NT2/D1 (cell line): Measurements from ENCODE around the gene RPS24.

Source experiments
- DNase-seq: peaks from one replicate; pipeline ENCODE4 v3.0.0-alpha.2; 2011; ENCODE audit warnings: low read depth, low spot score
- H3K27me3 ChIP-seq: 2 replicates; pipeline ENCODE4 v1.6.0; 2011; ENCODE audit warnings: mild to moderate bottlenecking; ENCODE audit not compliant: insufficient read length, insufficient read depth
- H3K36me3 ChIP-seq: 2 replicates; pipeline ENCODE4 v1.6.1; 2011; ENCODE audit warnings: mild to moderate bottlenecking, low read length, mixed read lengths; ENCODE audit not compliant: insufficient read depth, insufficient read length
- H3K4me1 ChIP-seq: 2 replicates; pipeline ENCODE4 v1.5.1; 2011; ENCODE audit not compliant: insufficient read depth, insufficient read length
- H3K4me3 ChIP-seq: 2 replicates; pipeline ENCODE4 v1.5.1; 2011; ENCODE audit warnings: low read depth; ENCODE audit not compliant: insufficient read length
- H3K9ac ChIP-seq: 2 replicates; pipeline ENCODE4 v1.6.0; 2011; ENCODE audit warnings: low read depth; ENCODE audit not compliant: insufficient read length
- H3K9me3 ChIP-seq: 2 replicates; pipeline ENCODE4 v1.5.1; 2011; ENCODE audit warnings: mild to moderate bottlenecking, low read length; ENCODE audit not compliant: insufficient read depth
- SUZ12 ChIP-seq: IDR thresholded peaks from 2 replicates; pipeline ENCODE4 v1.6.1; 2011; ENCODE audit not compliant: insufficient read length, insufficient read depth; ENCODE audit errors: extremely low read depth
- YY1 ChIP-seq: IDR thresholded peaks from 2 replicates; pipeline ENCODE4 v1.6.1; 2011; ENCODE audit not compliant: insufficient read length, insufficient read depth
- ZNF274 ChIP-seq: IDR thresholded peaks from 2 replicates; pipeline ENCODE4 v1.6.1; 2011; ENCODE audit warnings: mild to moderate bottlenecking, low read depth, low read length

RPS24 gene

GRCh38 chr10:78028438-78029268 is 5.0 kb upstream of the RPS24 start:
- H3K36me3 ChIP-seq: peaks cover 42% of the 10 kb centered on the region
- no peak for DNase-seq
- H3K9me3 ChIP-seq: no peaks in the 10 kb centered on the region
- peaks cover 2% of the 10 kb centered on the region for H3K4me1 ChIP-seq
- peak overlapping the region; percentile 88 for H3K9ac ChIP-seq
- H3K4me3 ChIP-seq: peak overlapping the region; percentile 89
- no peaks in the 10 kb centered on the region for H3K27me3 ChIP-seq
- TF ChIP-seq ZNF274 (no peak), YY1 (no peak), SUZ12 (no peak)

GRCh38 chr10:78029269-78030226 is 4.1 kb upstream of the RPS24 start, which contains the start of gene POLR3A:
Gene POLR3A, minus strand, starts transcription at chr10:78029515. Its CDS starts 108 bp downstream, at chr10:78029407.
- TF ChIP-seq ZNF274 (no peak), SUZ12 (no peak), YY1 (no peak)
- H3K9me3 ChIP-seq: no peaks in the 10 kb centered on the region
- peaks cover 2% of the 10 kb centered on the region for H3K4me1 ChIP-seq
- peak; percentile 85 for DNase-seq
- peaks cover 38% of the 10 kb centered on the region for H3K36me3 ChIP-seq
- H3K9ac ChIP-seq: peak within 1 kb of the TSS; percentile 88
- H3K4me3 ChIP-seq: peak within 1 kb of the TSS; percentile 89
- no peaks in the 10 kb centered on the region for H3K27me3 ChIP-seq

DNA sequence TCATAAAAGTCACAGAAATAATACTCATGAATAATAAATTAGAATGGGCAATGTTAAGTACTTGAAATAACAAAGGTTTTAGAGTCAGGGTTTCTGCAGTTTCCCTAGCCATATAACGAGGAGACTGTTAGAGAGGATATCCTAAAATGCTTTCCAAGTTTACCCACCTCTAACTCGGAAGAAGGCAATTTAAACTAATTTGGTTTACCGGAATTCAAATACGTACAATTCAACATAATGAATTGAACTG is 351 bp upstream of the RPS24 start:
- no peak for TF ChIP-seq SUZ12
- no peak for TF ChIP-seq ZNF274
- TF ChIP-seq YY1: no peak
- H3K4me1 ChIP-seq: peaks cover 8% of the 10 kb centered on the region
- no peak for DNase-seq
- H3K27me3 ChIP-seq: no peaks in the 10 kb centered on the region
- H3K4me3 ChIP-seq: peak overlapping the region; percentile 94
- H3K9me3 ChIP-seq: no peaks in the 10 kb centered on the region
- H3K36me3 ChIP-seq: peaks cover 43% of the 10 kb centered on the region
- H3K9ac ChIP-seq: no peak overlapping the region

DNA sequence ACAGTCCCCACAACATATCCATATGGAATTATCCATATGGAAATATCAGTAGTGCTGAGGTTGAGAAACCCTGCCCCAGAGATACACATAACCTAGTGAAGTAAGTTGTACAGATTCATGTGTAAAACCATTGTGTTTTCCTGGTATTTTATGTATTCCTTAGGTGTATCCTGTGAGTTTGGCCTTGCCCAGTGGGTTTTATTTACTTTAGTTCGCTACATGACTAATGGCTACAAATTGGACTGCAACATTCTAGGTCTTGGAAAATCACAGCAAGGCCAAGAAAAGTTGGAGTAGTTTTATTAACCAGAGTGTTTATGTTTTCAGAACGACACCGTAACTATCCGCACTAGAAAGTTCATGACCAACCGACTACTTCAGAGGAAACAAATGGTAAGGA is 1.4 kb downstream of the RPS24 start:
- peak overlapping the region; percentile 96 for H3K9ac ChIP-seq
- H3K9me3 ChIP-seq: no peaks in the 10 kb centered on the region
- H3K4me1 ChIP-seq: peaks cover 10% of the 10 kb centered on the region
- no peak for DNase-seq
- H3K27me3 ChIP-seq: no peaks in the 10 kb centered on the region
- H3K36me3 ChIP-seq: peaks cover 60% of the 10 kb centered on the region
- TF ChIP-seq YY1 (no peak), SUZ12 (no peak), ZNF274 (no peak)
- peak overlapping the region; percentile 94 for H3K4me3 ChIP-seq

DNA sequence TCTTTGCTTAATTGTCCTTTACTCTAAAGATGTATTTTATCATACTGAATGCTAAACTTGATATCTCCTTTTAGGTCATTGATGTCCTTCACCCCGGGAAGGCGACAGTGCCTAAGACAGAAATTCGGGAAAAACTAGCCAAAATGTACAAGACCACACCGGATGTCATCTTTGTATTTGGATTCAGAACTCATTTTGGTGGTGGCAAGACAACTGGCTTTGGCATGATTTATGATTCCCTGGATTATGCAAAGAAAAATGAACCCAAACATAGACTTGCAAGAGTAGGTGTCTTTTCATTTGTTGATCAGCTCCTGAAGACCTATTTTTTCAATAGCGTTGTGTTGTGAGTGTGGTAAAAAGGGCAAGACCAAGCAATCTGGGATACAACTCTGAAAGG is 1.8 kb downstream of the RPS24 start:
- H3K4me1 ChIP-seq: peaks cover 10% of the 10 kb centered on the region
- H3K9me3 ChIP-seq: no peaks in the 10 kb centered on the region
- no peaks in the 10 kb centered on the region for H3K27me3 ChIP-seq
- H3K9ac ChIP-seq: peak overlapping the region; percentile 96
- peak overlapping the region; percentile 94 for H3K4me3 ChIP-seq
- TF ChIP-seq ZNF274 (no peak), YY1 (no peak), SUZ12 (no peak)
- H3K36me3 ChIP-seq: peaks cover 64% of the 10 kb centered on the region
- no peak for DNase-seq

- Histone ChIP-seq H3K9ac (peak overlapping the region; percentile 96), H3K4me1 (peaks cover 11% of the 10 kb centered on the region), H3K27me3 (no peaks in the 10 kb centered on the region), H3K36me3 (peaks cover 70% of the 10 kb centered on the region), H3K4me3 (peak overlapping the region; percentile 94), H3K9me3 (no peaks in the 10 kb centered on the region)
- no peak for DNase-seq
- TF ChIP-seq SUZ12: no peak
- no peak for TF ChIP-seq YY1
- TF ChIP-seq ZNF274: no peak
Observed at GRCh38 chr10:78035933-78036583, 2.4 kb downstream of the RPS24 start.
